Measurements from ENCODE around the gene ARHGAP29.

GRCh38 chr1:94125551-94126514 lies 111.6 kb downstream of the ARHGAP29 start:
- TF ChIP-seq ZNF398 (tag by site-specific recombination; IDR thresholded peaks at IDR 0.05) (no peak), CTCF (tag by site-specific recombination; IDR thresholded peaks at IDR 0.05) (no peak), REST (tag by site-specific recombination; IDR thresholded peaks at IDR 0.05) (no peak), ZBTB11 (tag by site-specific recombination; conservative IDR thresholded peaks at IDR 0.05; ENCODE audit: low read depth) (no peak), ZNF366 (tag by site-specific recombination; conservative IDR thresholded peaks at IDR 0.05) (no peak), KLF9 (tag by site-specific recombination; IDR thresholded peaks at IDR 0.05; ENCODE audit: low read depth) (no peak), ZNF133 (tag by site-specific recombination; IDR thresholded peaks at IDR 0.05) (no peak), KLF1 (tag by site-specific recombination; IDR thresholded peaks at IDR 0.05) (no peak), ZNF221 (tag by site-specific recombination; IDR thresholded peaks at IDR 0.05; ENCODE audit: borderline replicate concordance) (no peak), ZNF121 (tag by site-specific recombination; IDR thresholded peaks at IDR 0.05) (no peak), BCL11A (tag by site-specific recombination; IDR thresholded peaks at IDR 0.05; ENCODE audit: low read depth) (no peak), GFI1B (tag by site-specific recombination; IDR thresholded peaks at IDR 0.05) (no peak)

Data from HEK293 (cell line).